HG03575 (cell line): ENCODE data around the gene NPAS3.

Source experiments
- ATAC-seq: cut with Tn5 transposase; IDR thresholded peaks from one replicate; pipeline ENCODE4 v1.9.1; 2021; ENCODE audit not compliant: unreplicated experiment, insufficient number of reproducible peaks, low FRiP score; ENCODE audit errors: extremely low read depth

The NPAS3 gene

GRCh38 chr14:33709711-33710110 is 771.0 kb downstream of the NPAS3 start:
- ATAC-seq = no peak

- no peak for ATAC-seq
Measured at GRCh38 chr14:33710273-33710672, 771.6 kb downstream of the NPAS3 start.

- no peak for ATAC-seq
Measured at GRCh38 chr14:33711194-33711593, 772.5 kb downstream of the NPAS3 start.

- no peak for ATAC-seq
Measured at GRCh38 chr14:33711811-33712216, 773.1 kb downstream of the NPAS3 start.

- ATAC-seq = no peak
Measured at GRCh38 chr14:33714527-33715226, 776.0 kb downstream of the NPAS3 start.

GRCh38 chr14:33715227-33715528 is 776.5 kb downstream of the NPAS3 start:
- no peak for ATAC-seq

- ATAC-seq = no peak
Measured at GRCh38 chr14:33716921-33717320, 778.2 kb downstream of the NPAS3 start.

GRCh38 chr14:33717866-33718265 is 779.2 kb downstream of the NPAS3 start:
- no peak for ATAC-seq

GRCh38 chr14:33720284-33720787 is 781.7 kb downstream of the NPAS3 start:
- no peak for ATAC-seq

GRCh38 chr14:33726685-33727084 is 788.0 kb downstream of the NPAS3 start:
- no peak for ATAC-seq

- ATAC-seq = no peak
Measured at GRCh38 chr14:33727606-33728005, 788.9 kb downstream of the NPAS3 start.

GRCh38 chr14:33728010-33728498 is 789.4 kb downstream of the NPAS3 start:
- no peak for ATAC-seq

GRCh38 chr14:33730156-33730555 is 791.5 kb downstream of the NPAS3 start:
- no peak for ATAC-seq

GRCh38 chr14:33732175-33732574 is 793.5 kb downstream of the NPAS3 start:
- no peak for ATAC-seq

- no peak for ATAC-seq
Measured at GRCh38 chr14:33733310-33733709, 794.6 kb downstream of the NPAS3 start.

- ATAC-seq = no peak
Measured at GRCh38 chr14:33733721-33734120, 795.0 kb downstream of the NPAS3 start.

- no peak for ATAC-seq
Measured at GRCh38 chr14:33734387-33734786, 795.7 kb downstream of the NPAS3 start.

GRCh38 chr14:33736299-33736825 is 797.7 kb downstream of the NPAS3 start:
- ATAC-seq = no peak

GRCh38 chr14:33736979-33737378 is 798.3 kb downstream of the NPAS3 start:
- no peak for ATAC-seq

- no peak for ATAC-seq
Measured at GRCh38 chr14:33737446-33737845, 798.8 kb downstream of the NPAS3 start.

- ATAC-seq = no peak
Measured at GRCh38 chr14:33738029-33738428, 799.4 kb downstream of the NPAS3 start.
